HG03139 (cell line): Measurements from ENCODE around the gene NTM.

Source experiments
- ATAC-seq: cut with Tn5 transposase; IDR thresholded peaks from one replicate; pipeline ENCODE4 v1.9.1; 2021; ENCODE audit not compliant: unreplicated experiment

NTM gene

DNA sequence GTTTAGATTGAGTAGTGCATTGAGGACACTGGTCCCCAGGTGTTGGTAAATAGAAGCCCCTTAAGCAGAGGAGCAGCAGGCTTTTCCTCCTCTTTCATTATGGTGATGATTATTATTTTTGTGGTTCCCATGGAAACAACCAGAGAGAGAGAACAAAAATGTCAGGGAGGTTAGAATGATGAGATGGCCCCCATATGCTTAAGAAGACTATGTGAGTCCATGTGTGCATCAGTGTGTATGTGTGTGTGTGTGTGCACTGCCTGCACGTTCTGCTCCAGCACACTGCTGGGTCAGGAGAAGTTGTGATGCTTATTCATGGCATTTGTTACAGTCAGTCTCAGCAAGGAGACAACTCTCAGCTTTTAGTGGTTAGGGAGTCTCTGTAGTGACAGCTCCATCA, 724.2 kb downstream of the NTM start:
- ATAC-seq, result no peak

DNA sequence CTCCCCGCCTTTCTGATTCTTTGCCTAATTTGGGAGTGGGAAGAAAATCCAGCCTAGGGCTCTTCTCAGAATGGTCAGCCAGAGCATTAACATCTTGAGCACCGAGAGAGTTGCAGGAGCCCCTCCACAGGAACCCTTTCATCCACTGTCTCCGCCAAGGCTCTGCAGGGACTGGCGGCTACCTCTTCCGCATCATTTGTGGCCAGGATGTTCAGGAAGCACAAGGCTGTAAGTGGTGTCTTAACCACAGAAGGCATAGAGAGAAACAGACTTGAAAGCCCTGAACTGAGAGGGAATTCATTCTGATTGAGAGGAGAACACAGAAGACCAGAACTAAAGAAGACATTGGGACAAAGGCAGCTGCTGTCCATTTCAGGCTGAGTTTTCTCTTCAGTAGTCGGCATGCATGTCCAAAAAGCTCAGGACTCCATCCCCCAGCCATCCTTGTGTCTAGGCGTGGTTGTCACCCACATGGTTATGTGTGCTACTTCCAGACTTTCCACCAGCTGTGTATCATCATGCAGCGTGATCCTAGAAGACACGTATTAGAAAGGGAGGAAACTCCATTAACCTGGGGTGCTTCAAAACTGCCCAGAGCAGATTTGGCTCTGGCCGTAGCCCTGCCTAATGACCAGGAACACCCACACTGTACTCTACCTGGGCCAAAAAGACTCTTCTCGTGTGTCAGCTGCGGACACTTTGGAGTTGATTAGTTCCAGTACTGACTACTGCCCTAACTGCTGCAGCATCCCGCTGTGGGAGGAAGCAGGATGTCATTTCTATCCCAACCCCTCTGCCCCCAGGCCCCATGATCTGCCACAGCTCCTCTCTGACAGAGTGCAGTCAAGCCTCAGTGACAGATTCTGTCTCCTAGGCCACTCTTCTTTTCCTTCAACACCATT, 725.1 kb downstream of the NTM start:
- no peak for ATAC-seq

DNA sequence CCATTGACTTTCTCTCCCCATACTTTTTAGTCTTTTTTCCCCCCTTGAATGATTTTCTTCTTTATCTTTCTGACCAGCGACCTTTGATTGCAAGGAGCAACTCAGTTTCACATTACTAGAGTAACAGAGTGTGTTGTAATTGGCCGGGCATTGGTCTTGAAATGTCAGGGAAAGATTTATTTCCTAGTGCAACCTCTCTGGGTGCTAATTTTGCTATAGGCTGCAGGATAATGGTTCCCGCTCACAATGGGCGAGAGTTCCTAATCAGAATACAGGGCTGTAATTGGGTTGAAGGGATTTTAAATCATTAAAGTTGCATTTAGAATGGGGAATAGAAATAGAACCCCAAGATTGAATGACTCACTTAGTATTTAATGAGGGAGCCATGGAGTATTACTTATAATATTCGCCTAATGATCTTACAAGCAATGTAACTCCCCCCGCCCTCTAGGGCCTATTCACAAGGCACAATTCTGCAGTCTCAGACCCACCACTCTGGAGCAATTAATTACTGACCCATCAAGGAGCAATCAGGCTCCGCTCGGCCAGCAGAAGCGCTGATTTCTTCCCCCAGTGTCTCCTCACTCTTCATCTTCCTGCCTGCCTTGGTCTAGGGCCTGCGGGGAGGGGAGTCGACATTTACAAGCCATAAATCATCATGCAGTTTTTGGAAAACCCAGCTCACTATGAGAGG, 725.9 kb downstream of the NTM start:
- ATAC-seq, result no peak

DNA sequence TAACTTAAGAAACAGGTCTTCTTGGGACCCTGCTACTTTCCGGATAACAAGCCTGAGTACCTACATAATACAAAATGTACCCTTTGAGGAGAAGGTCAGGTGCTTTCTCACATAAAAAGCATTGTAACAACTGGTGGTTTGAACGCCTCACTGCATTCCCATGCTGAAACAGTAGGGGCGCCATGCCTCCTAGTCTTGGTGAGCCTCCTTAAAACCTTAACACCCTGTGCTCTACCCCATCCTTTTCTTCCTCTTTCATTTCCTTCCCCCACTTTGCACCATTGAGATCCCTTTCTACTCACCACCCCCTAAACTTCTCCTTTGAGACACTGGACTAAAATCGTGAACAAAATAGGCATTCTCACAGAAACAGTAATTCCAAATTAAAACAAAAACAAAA, 729.3 kb downstream of the NTM start:
- no peak for ATAC-seq

DNA sequence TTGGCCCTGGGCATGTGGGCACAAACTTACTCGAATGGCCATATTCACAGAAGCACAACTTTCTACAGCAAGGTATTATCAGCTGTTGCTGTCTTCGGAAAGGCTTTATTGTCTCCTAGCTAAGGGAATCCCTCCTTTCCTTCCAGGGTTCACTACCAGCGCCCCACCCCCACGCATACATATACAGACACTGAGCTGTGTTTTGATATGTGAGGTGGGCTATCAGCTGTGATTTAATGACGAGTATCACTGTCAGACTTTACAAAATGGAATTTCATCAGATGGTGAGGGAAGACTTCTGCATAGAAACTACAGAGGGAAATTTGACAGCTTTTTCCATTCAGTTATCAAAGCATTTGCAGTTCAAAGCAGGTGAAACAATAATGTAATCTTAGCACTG, 730.2 kb downstream of the NTM start:
- no peak for ATAC-seq

DNA sequence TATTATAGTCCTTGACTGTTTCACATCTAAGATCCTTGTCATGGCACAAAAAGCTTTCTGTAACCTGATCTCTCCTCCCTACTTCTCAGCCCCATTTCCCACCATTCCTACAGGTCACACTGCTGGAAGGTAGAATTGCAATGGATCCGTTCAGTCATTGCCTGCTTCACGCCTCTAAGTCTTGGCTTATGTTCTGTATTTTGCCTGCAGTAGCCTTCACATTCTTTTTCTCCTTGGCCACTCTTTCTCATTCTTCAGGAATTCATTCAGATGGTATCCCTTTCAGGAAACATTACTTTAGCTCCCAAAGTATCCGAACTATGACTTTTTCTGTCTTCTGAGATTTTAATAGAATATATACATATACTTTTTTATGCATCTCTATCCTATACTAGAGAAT, 731.5 kb downstream of the NTM start:
- no peak for ATAC-seq

DNA sequence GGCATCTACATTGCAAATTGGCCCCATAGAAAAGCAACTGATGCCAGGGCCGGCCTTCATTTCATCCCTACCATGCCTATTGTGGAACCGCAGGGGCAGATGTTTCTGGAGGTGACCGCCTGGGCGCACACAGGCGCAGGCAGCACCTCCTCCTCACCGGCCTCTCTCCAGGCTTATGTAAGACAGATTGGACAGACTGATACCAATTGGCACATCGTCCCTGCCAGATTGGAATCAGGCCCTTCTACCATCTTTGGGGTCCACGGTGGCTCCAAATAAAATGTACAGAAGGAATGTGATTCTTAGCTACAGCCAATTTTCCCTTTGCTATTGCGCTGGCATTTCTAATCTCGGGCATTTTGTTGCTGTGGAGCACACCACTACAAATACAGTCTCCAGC, 732.6 kb downstream of the NTM start:
- no peak for ATAC-seq

DNA sequence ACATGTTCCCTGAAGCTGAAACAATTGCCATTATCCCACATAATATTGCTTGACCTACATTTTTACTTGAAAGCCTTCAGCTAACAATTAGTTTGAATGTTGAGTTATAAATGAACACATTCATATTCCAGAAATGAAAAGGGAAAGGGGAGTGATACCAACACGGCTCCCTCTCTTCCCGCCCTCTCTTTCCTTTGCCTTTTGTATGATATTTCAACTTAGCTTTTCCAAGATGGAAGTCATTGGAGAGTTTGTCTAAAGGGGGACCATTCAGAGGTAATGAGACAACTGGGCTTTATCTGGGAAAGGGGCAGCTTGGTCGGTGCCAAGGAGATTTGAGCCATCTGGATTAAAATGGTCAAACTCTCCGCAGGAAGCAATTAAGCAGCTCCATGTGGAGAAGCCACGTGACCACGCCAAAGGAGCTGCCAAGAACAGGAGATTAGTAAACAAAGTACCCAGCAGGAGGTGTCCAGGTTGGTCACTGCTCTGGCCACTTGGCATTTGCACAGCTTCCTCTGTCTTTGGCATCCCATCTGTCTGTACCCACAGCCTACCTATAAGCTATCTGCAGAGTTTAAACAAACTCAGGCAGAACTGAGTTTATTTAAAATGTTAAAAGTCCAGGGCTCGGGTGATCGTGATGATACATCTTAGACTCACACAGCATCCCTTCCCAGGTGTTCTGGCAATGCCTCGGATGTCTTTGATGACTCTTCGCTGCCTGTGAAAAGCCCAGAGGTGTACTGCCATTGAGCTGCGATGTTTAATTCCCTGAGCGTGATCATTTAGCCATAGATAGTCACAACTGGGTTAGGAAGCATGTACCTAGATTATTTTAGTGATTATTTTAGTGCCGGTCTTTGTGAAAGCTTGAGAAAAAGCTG, 735.9 kb downstream of the NTM start:
- ATAC-seq, result no peak

DNA sequence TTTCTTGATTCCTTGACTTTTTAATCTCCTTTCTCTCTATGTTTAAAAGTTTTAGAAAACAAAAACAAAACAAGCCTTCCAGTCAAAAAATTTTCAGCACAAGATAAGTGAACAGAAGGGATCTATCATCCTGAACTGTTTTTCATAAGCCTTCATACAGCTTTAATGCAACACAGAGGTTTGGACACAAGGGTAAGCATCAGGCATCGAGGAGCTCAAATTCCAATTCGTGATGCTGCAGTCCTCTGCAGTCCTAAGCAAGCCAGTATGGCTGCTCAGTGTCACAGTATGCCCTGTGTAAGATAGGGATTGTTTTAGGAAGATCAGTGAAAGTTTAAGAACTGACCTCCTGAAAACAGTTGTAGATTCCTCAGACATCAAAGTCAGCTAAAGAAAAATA, 740.9 kb downstream of the NTM start:
- ATAC-seq, result no peak

DNA sequence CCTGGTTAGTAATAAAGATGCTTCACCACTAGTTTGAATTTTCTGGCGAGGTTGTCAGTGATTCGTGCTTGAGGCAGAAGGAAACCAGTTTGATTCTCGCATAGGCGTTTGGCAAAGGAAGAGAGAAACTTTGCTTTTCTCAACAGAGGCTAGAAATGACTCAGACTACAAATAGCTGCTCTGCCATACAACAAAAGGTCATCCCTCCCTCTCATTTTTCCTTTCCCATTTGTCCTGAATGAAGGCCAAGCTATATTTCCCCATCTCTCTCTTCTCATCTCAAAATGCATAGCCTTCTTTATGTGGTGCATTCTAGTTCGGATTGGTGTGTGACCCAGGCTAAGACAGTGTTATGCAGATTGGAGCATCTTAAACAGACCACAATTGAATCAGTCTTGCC, 741.4 kb downstream of the NTM start:
- ATAC-seq, result no peak

DNA sequence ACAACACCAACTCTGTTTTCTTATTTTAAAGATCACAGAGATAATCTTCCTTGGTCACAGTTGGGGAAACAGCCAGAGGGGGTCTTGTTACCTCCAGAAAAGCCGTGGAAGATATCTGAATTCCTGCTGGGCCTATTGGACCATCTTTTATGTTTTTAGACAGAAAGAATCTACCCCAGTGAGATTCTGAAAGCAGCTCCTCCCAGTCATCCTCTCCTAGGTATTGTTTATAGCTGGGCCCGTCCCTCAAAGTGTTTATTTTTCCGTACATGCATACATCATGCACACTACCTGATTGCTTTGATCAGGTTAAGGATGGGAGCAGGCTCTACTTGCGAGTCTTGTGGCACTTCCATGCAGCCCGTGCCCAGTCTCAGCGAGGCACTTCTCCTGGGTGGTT, 742.4 kb downstream of the NTM start:
- ATAC-seq, result no peak

DNA sequence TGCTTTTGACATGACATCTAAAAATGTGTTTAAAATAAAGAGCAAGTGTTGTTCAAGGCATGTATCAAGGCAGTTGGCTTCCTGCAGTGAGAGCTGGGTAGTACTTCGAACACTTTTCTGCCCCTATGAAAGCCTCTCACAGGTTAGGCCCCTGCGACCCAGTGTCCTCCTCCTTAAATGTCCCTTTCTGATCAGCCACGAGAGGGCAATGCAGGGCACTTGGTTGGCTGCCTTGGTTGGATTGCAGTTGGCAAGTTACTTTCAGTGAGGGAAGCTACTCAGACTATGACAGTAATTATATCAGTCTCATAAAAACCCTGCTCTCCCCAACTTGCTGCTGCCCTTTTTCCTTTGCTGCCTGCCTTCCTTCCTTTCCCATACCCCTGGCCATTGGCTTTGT, 743.8 kb downstream of the NTM start:
- ATAC-seq, result no peak

DNA sequence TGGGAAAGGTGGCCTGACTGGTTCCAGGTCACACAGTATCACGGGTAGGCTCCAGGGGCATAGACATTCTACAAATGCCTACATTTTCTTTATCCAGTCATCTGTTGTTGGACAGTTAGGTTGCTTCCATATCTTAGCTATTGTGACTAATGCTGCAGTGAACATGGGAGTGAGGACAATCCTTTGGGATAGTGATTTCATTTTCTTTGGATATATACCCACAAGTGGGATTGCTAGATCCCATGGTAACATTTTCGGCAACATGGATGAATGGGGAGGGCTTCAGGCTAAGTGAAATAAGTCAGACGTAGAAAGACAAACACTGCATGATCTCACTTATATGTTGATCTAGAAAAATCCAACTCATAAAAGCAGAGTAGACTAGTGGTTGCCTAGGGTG, 744.3 kb downstream of the NTM start:
- no peak for ATAC-seq

DNA sequence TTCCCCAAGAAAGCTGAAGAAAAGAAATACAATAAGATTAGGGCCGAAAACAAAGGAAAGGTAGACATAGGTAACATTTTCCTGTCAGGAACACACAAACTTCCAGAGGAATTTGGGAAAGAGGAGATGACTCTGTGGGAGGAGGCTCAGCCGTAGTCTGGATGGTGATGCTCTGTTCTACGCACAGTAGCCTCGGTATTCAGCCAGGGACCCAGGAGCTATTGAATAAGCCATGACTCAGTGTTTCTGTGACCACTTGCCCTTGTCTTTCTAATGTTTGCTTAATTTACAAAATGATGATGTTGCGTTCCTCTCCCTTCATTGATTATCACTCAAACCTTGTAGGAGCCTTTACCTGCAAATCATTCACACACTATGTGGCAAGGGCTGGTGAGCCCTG, 745.0 kb downstream of the NTM start:
- ATAC-seq, result no peak

DNA sequence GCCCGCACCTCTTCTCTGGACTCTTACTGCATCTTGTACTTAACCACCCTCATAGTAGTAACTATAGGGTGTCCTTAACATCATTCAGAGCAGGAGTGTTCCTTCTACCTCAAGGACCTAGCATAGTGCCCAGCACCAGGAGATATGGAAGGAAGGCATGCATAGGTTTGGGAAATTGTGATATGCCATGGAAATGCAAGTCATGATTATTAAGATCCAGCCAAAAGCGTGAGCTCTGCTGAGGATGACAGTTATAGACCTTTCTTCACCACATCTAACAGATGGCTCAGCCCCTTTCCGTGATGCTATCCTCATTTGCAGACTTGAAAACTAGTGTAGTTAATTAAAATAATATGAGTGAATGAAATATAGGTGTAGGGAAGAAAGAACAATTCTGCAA, 746.1 kb downstream of the NTM start:
- ATAC-seq, result no peak

DNA sequence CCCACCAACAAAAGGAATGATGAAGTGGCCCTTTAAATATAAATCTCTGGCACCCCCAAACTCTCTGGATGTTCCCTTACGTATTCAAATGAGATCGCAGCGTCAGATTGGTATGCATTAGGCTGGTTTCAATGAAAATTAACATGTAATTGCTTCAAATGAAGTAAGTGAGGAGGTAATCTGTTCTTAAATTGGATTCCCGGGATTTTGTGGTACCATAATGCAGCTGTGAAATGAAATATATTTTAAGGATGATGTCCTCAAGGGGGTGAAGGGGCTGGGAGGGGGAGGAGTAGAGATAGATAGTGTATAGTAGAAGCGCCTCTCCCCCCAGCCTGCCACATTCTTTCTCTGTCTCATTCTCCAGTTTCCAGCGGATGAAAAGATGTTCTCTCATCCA, 748.2 kb downstream of the NTM start:
- no peak for ATAC-seq

DNA sequence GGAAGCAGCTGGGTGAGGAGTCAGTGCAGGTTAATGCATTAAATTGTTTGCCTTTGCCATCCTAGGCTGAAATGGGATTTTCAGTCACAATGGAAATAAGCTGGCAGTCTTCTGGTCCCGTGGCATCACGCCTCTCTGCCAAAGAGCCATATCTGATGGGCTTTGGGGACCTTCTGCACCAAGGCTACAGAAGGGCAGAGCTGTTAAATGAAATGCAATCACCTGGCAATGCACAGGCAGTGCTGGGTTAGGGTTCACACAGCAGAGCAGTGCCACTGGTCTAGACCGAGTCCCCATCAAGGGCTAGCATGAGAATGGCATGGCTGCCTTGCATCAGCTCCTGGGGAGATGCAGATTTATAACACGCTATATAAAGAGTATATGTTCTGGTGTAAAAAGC, 749.2 kb downstream of the NTM start:
- ATAC-seq, result no peak

DNA sequence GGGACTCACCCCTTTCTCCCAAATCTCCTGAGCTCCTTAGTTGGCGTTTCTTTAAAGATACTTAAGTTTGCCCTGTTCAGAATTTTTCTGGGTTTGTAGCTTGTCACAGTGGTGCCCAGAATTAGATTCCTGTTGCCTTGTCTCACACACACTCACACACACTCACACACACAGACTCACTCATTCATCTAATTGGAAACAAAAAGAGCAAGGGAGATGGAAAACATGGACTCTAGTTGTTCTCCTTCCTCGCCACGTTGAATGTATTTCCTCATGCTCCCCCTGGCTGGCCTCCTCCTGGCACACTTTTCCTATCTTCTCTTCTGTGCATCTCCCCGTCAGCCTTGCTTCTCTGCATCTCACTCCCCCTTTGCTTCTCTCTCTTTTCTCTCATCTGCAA, 752.3 kb downstream of the NTM start:
- ATAC-seq, result no peak

DNA sequence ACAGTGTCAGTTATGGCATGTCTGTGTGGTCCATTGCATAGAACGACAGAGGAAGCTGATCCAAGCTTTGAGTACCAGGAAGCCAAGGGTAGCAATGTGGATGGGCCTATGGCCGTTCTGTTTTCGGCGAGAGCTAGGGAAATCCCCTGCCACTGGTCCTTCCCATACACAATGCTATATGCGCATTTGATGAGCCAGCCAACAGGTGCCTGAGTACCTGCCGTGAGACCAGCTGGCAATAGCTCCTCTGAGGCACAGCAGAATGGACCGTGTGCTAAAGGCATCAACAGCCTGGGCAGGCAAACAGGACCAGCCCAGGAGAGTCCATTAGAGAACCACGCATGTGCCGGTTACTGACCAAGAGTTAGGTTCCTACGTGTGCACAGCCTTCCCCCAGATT, 753.0 kb downstream of the NTM start:
- no peak for ATAC-seq

DNA sequence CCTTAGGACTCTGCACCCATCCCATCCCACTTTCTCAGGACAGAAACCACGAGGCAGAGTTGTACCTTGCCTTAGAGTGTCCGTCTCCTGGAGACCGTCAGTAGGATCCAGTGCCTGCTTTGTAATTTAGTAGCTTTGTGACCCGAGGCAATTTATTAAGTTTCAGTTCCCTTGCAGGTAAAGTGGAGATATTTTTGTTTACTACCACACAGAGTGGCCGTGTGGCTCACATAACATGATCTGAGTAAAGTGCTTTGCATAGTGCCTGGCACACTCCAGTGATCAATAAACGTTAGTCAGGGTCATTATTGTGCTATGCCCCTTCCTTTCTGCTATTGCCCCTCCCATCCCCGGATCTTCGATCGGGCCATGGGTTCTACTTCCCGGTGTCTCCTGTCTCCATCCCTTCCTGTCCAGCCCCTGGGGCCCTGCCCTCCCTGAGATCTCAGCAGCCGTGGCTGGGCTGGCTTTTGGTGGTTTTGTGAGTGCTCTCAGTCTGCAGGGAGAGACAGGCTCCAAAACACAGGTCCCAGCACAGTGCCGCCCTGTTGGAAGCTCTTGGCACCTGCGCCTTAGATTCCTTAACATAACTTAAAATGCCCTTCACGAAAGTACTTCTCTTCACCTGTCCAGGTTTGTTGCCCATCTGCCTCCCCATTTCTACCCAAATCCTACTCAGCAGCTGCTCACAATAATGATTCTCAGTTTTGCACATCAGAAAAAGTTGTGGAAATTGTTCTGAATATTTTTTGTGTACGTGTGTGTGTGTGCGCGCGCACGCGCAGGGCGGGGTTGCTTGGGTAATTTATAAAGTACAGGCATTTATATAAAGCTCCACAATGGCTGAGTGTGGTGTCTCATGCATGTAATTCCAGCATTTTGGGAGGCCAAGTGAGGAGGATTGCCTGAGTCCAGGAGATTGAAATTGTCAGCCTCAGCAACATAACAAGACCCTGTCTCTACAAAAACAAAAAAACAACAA, 753.7 kb downstream of the NTM start:
- ATAC-seq, result no peak
